Measurements from ENCODE around the gene COQ4.

Gene COQ4

GRCh38 chr9:128374221-128374675 is 51.6 kb downstream of the COQ4 start:
- no peaks in the 10 kb centered on the region for H4K20me1 ChIP-seq (ENCODE audit: insufficient read depth, low read length, poor library complexity, severe bottlenecking)
- no peaks in the 10 kb centered on the region for H3F3A ChIP-seq (ENCODE audit: low read depth)
- no peak overlapping the region for H2AFZ ChIP-seq (ENCODE audit: low read length)
- no peaks in the 10 kb centered on the region for H3K36me3 ChIP-seq (ENCODE audit: insufficient read depth, low read length)
- H3K9me2 ChIP-seq (replicated peaks; ENCODE audit: low read depth, low read length) = no peaks in the 10 kb centered on the region
- H3K27me3 ChIP-seq (ENCODE audit: insufficient read depth, low read length, poor library complexity, severe bottlenecking) = no peaks in the 10 kb centered on the region
- no peak overlapping the region for H3K4me2 ChIP-seq (ENCODE audit: low read depth, low read length, poor library complexity, severe bottlenecking)
- no peaks in the 10 kb centered on the region for H3K9me3 ChIP-seq (ENCODE audit: insufficient read depth, low read depth, low read length)
- H3K4me1 ChIP-seq (ENCODE audit: insufficient read depth, low read length, poor library complexity, severe bottlenecking) = peaks cover 14% of the 10 kb centered on the region
- peaks cover 53% of the 10 kb centered on the region for H3K79me2 ChIP-seq (ENCODE audit: insufficient read depth, low read length)
- no peak overlapping the region for H3K9ac ChIP-seq (ENCODE audit: low read depth, low read length, poor library complexity, severe bottlenecking)
- TF ChIP-seq, protein P1, sequence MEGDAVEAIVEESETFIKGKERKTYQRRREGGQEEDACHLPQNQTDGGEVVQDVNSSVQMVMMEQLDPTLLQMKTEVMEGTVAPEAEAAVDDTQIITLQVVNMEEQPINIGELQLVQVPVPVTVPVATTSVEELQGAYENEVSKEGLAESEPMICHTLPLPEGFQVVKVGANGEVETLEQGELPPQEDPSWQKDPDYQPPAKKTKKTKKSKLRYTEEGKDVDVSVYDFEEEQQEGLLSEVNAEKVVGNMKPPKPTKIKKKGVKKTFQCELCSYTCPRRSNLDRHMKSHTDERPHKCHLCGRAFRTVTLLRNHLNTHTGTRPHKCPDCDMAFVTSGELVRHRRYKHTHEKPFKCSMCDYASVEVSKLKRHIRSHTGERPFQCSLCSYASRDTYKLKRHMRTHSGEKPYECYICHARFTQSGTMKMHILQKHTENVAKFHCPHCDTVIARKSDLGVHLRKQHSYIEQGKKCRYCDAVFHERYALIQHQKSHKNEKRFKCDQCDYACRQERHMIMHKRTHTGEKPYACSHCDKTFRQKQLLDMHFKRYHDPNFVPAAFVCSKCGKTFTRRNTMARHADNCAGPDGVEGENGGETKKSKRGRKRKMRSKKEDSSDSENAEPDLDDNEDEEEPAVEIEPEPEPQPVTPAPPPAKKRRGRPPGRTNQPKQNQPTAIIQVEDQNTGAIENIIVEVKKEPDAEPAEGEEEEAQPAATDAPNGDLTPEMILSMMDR (conservative IDR thresholded peaks at IDR 0.05; ENCODE audit: low read length) = no peak
- TF ChIP-seq EZH2phosphoT487 (IDR thresholded peaks at IDR 0.05; ENCODE audit: borderline replicate concordance) = no peak
- H3K4me3 ChIP-seq (ENCODE audit: low read length, poor library complexity, severe bottlenecking) = no peak overlapping the region

GRCh38 chr9:128375865-128376264 is 53.2 kb downstream of the COQ4 start:
- H2AFZ ChIP-seq (ENCODE audit: low read length) = no peak overlapping the region
- H3K9me2 ChIP-seq (replicated peaks; ENCODE audit: low read depth, low read length) = no peaks in the 10 kb centered on the region
- peaks cover 53% of the 10 kb centered on the region for H3K79me2 ChIP-seq (ENCODE audit: insufficient read depth, low read length)
- no peaks in the 10 kb centered on the region for H3K27me3 ChIP-seq (ENCODE audit: insufficient read depth, low read length, poor library complexity, severe bottlenecking)
- no peaks in the 10 kb centered on the region; the same call in 1 of the 2 replicates for H3K36me3 ChIP-seq (ENCODE audit: insufficient read depth, low read length)
- TF ChIP-seq EZH2phosphoT487 (IDR thresholded peaks at IDR 0.05; ENCODE audit: borderline replicate concordance) = no peak
- TF ChIP-seq, protein P1 (conservative IDR thresholded peaks at IDR 0.05; ENCODE audit: low read length) = no peak
- H3F3A ChIP-seq (ENCODE audit: low read depth) = no peaks in the 10 kb centered on the region
- H3K4me2 ChIP-seq (ENCODE audit: low read depth, low read length, poor library complexity, severe bottlenecking) = no peak overlapping the region
- no peaks in the 10 kb centered on the region for H4K20me1 ChIP-seq (ENCODE audit: insufficient read depth, low read length, poor library complexity, severe bottlenecking)
- no peaks in the 10 kb centered on the region for H3K9me3 ChIP-seq (ENCODE audit: insufficient read depth, low read depth, low read length)
- H3K4me3 ChIP-seq (ENCODE audit: low read length, poor library complexity, severe bottlenecking) = no peak overlapping the region
- H3K4me1 ChIP-seq (ENCODE audit: insufficient read depth, low read length, poor library complexity, severe bottlenecking) = peaks cover 9% of the 10 kb centered on the region
- H3K9ac ChIP-seq (ENCODE audit: low read depth, low read length, poor library complexity, severe bottlenecking) = no peak overlapping the region

GRCh38 chr9:128382261-128382660 is 59.6 kb downstream of the COQ4 start:
- Histone ChIP-seq H2AFZ (ENCODE audit: low read length) (no peak overlapping the region), H4K20me1 (ENCODE audit: insufficient read depth, low read length, poor library complexity, severe bottlenecking) (no peaks in the 10 kb centered on the region), H3K9me3 (ENCODE audit: insufficient read depth, low read depth, low read length) (no peaks in the 10 kb centered on the region), H3K4me3 (ENCODE audit: low read length, poor library complexity, severe bottlenecking) (no peak overlapping the region), H3K36me3 (ENCODE audit: insufficient read depth, low read length) (peaks cover 32% of the 10 kb centered on the region; the same call in 1 of the 2 replicates), H3K4me1 (ENCODE audit: insufficient read depth, low read length, poor library complexity, severe bottlenecking) (no peaks in the 10 kb centered on the region), H3K9ac (ENCODE audit: low read depth, low read length, poor library complexity, severe bottlenecking) (no peak overlapping the region), H3K79me2 (ENCODE audit: insufficient read depth, low read length) (no peaks in the 10 kb centered on the region; the same call in 1 of the 2 replicates), H3F3A (ENCODE audit: low read depth) (no peaks in the 10 kb centered on the region), H3K4me2 (ENCODE audit: low read depth, low read length, poor library complexity, severe bottlenecking) (no peak overlapping the region), H3K27me3 (ENCODE audit: insufficient read depth, low read length, poor library complexity, severe bottlenecking) (no peaks in the 10 kb centered on the region), H3K9me2 (replicated peaks; ENCODE audit: low read depth, low read length) (no peaks in the 10 kb centered on the region)
- TF ChIP-seq, protein P1 (conservative IDR thresholded peaks at IDR 0.05; ENCODE audit: low read length) = no peak
- no peak for TF ChIP-seq EZH2phosphoT487 (IDR thresholded peaks at IDR 0.05; ENCODE audit: borderline replicate concordance)

Data from Loucy (cell line).